HCT116 (cell line): ENCODE measurements around the gene SIGMAR1. TPM values are rescaled to one million over a fixed set of nuclear protein-coding genes. Genes with fewer than 3 reads are reported as not detected.

Experiments used
- ATAC-seq: fragments of 200-7000 bp; cut with Tn5 transposase; 2 replicates; pipeline ENCODE4 v1.9.1; 2020; ENCODE audit warnings: mild to moderate bottlenecking, moderate library complexity
- BruUV-seq: library from RNA; stranded (reverse); fragments of 400-500 nt; replicated peaks from 2 replicates; lab custom pipeline; 2021; lab: Mats Ljungman, UMichigan
- CTCF ChIA-PET: fragments of 300-600 bp; sonication (Branson Sonifier 250); formaldehyde crosslinking; loops from one replicate; lab custom pipeline; 2021; ENCODE audit warnings: antibody characterized with exemption; lab: Charles Lee
- POLR2A ChIA-PET: fragments of 300-600, 350-600 bp; sonication (Branson Sonifier 250); formaldehyde crosslinking; loops from one replicate; lab custom pipeline; 2021; ENCODE audit warnings: antibody characterized with exemption; lab: Charles Lee
- RAD21 ChIA-PET, 2 experiments: fragments of 300-600 bp; sonication (Branson Sonifier 250); formaldehyde crosslinking; loops; one replicate each; lab custom pipeline; 2023; ENCODE audit warnings: low total read pairs in 2 of 2; ENCODE audit not compliant: uncharacterized antibody in 2 of 2, unreplicated experiment in 2 of 2, low non-redundant PET in 1 of 2; lab: Charles Lee
- DNase-seq: peaks from one replicate; pipeline ENCODE4 v3.0.0-alpha.2; 2010; ENCODE audit warnings: low read depth, low spot score
- H2AFZ ChIP-seq: fragments of 200-600 bp; shearing (Covaris generic), sonication (generic); 2 replicates; pipeline ENCODE4 v1.6.1; 2017; ENCODE audit warnings: low read depth, mixed run types, mixed read lengths, antibody characterized with exemption, low read length; ENCODE audit not compliant: poor library complexity, severe bottlenecking
- H3K27ac ChIP-seq: 2 replicates; pipeline ENCODE4 v1.5.1; 2012; ENCODE audit warnings: low read depth, low read length
- H3K27me3 ChIP-seq: fragments of 200-600 bp; sonication (generic); 2 replicates; pipeline ENCODE4 v1.6.1; 2016; ENCODE audit warnings: mixed run types, low read length, mixed read lengths; ENCODE audit not compliant: insufficient read depth
- H3K36me3 ChIP-seq, 2 experiments: fragments of 200-500 bp in 1 of 2; fragments of 200-600 bp in 1 of 2; sonication (Bioruptor generic) in 1 of 2; sonication (generic) in 1 of 2; 2 replicates each; pipeline versions ENCODE4 v1.5.1 to v1.6.1; 2014 to 2016; ENCODE audit warnings: low read length in 2 of 2, inconsistent platforms in 1 of 2, mixed read lengths in 1 of 2, mixed run types in 1 of 2; ENCODE audit not compliant: insufficient read depth in 2 of 2, control insufficient read depth in 1 of 2
- H3K4me1 ChIP-seq, 2 experiments: fragments of 200-600 bp in 1 of 2; sonication (generic) in 1 of 2; 2 replicates each; pipeline versions ENCODE4 v1.5.1 to v1.6.1; 2012 to 2017; ENCODE audit warnings: low read length in 2 of 2, inconsistent platforms in 1 of 2, mild to moderate bottlenecking in 1 of 2, mixed read lengths in 1 of 2, mixed run types in 1 of 2, moderate library complexity in 1 of 2; ENCODE audit not compliant: insufficient read depth in 2 of 2, control insufficient read depth in 1 of 2
- H3K4me2 ChIP-seq: fragments of 200-600 bp; sonication (generic); 2 replicates; pipeline ENCODE4 v1.6.1; 2017; ENCODE audit warnings: mixed run types, low read length, mixed read lengths
- H3K4me3 ChIP-seq, 2 experiments: fragments of 200-600 bp in 1 of 2; sonication (generic) in 1 of 2; replicated peaks in 1 of 2; 2 replicates each; pipeline ENCODE4 v1.5.1; 2011 to 2016; ENCODE audit warnings: low read length in 2 of 2, control low read depth in 1 of 2, low read depth in 1 of 2, mild to moderate bottlenecking in 1 of 2, mixed read lengths in 1 of 2, mixed run types in 1 of 2
- H3K79me2 ChIP-seq: fragments of 200-600 bp; sonication (generic); 2 replicates; pipeline ENCODE4 v1.6.1; 2017; ENCODE audit warnings: mild to moderate bottlenecking, mixed run types, low read length, moderate library complexity, mixed read lengths; ENCODE audit not compliant: insufficient read depth
- H3K9ac ChIP-seq: fragments of 200-600 bp; sonication (generic); 2 replicates; pipeline ENCODE4 v1.6.1; 2016; ENCODE audit warnings: low read length, mixed read lengths
- H3K9me2 ChIP-seq: fragments of 200-600 bp; sonication (generic), shearing (Covaris generic); 2 replicates; pipeline ENCODE4 v1.6.1; 2017; ENCODE audit warnings: mixed run types, mild to moderate bottlenecking, moderate library complexity; ENCODE audit not compliant: insufficient read depth
- H3K9me3 ChIP-seq, 2 experiments: fragments of 200-500 bp in 1 of 2; fragments of 200-600 bp in 1 of 2; sonication (Bioruptor generic) in 1 of 2; sonication (generic) in 1 of 2; 2 replicates each; pipeline ENCODE4 v1.6.1; 2014 to 2017; ENCODE audit warnings: low read length in 2 of 2, mixed read lengths in 2 of 2, inconsistent platforms in 1 of 2, low read depth in 1 of 2, mild to moderate bottlenecking in 1 of 2, mixed run types in 1 of 2, moderate library complexity in 1 of 2; ENCODE audit not compliant: control insufficient read depth in 1 of 2, insufficient read depth in 1 of 2
- H4K20me1 ChIP-seq: fragments of 200-600 bp; sonication (generic), shearing (Covaris generic); 2 replicates; pipeline ENCODE4 v1.6.1; 2017; ENCODE audit warnings: mixed run types, mild to moderate bottlenecking, moderate library complexity; ENCODE audit not compliant: insufficient read depth
- CEBPB ChIP-seq: IDR thresholded peaks from 2 replicates; pipeline ENCODE4 v1.6.1; 2012; ENCODE audit warnings: low read depth
- ELF1 ChIP-seq: IDR thresholded peaks from 2 replicates; pipeline ENCODE4 v1.6.1; 2012; ENCODE audit warnings: low read depth, borderline replicate concordance
- EZH2 ChIP-seq: fragments of 200-600 bp; sonication (generic); IDR thresholded peaks from 2 replicates; pipeline ENCODE4 v1.6.1; 2017; ENCODE audit warnings: antibody characterized with exemption, mixed run types
- EZH2phosphoT487 ChIP-seq: fragments of 200-600 bp; IDR thresholded peaks from 2 replicates; pipeline ENCODE4 v1.6.1; 2018; ENCODE audit warnings: antibody characterized with exemption, borderline replicate concordance
- JUND ChIP-seq: IDR thresholded peaks from 2 replicates; pipeline ENCODE4 v1.6.1; 2012
- POLR2A ChIP-seq: IDR thresholded peaks from 2 replicates; pipeline ENCODE4 v1.7.0; 2011; ENCODE audit warnings: borderline replicate concordance; ENCODE audit not compliant: insufficient read depth, insufficient read length; ENCODE audit errors: extremely low read depth
- RAD21 ChIP-seq: IDR thresholded peaks from 2 replicates; pipeline ENCODE4 v1.6.1; 2012; ENCODE audit warnings: low read depth, mild to moderate bottlenecking
- SIN3A ChIP-seq: IDR thresholded peaks from 2 replicates; pipeline ENCODE4 v1.6.1; 2012; ENCODE audit warnings: low read depth
- SRF ChIP-seq: IDR thresholded peaks from 2 replicates; pipeline ENCODE4 v1.6.1; 2012; ENCODE audit warnings: low read depth
- YY1 ChIP-seq: IDR thresholded peaks from 2 replicates; pipeline ENCODE4 v1.6.1; 2011; ENCODE audit warnings: low read length, low read depth, moderate library complexity, mild to moderate bottlenecking; ENCODE audit not compliant: insufficient replicate concordance; ENCODE audit errors: extremely low read depth
- ZFX ChIP-seq: fragments of 450-650 bp; IDR thresholded peaks from 2 replicates; pipeline ENCODE4 v1.6.1; 2017
- ZNF274 ChIP-seq: fragments of 200-500 bp; sonication (Bioruptor generic); IDR thresholded peaks from 2 replicates; pipeline ENCODE4 v1.6.1; 2014; ENCODE audit warnings: mild to moderate bottlenecking, low read depth, low read length, inconsistent platforms
- intact Hi-C: fragments of 100-400 bp; cut with micrococcal nuclease; formaldehyde crosslinking; loops from 2 replicates; pipeline ENCODE4 v1.10.0; 2022
- total RNA-seq: library from RNA; stranded (reverse); gene quantifications from one replicate; pipeline ENCODE4 v1.2.1, GENCODE V29; 2021; ENCODE audit not compliant: unreplicated experiment
- TF ChIP-seq, protein P1 (sequence below): IDR thresholded peaks from 2 replicates; pipeline ENCODE4 v1.6.1; 2011; ENCODE audit warnings: mild to moderate bottlenecking, low read length, moderate library complexity; ENCODE audit not compliant: insufficient replicate concordance; ENCODE audit errors: extremely low read depth

Gene SIGMAR1
- total RNA-seq, 1 experiment from 2014 or later = 109 TPM

DNA sequence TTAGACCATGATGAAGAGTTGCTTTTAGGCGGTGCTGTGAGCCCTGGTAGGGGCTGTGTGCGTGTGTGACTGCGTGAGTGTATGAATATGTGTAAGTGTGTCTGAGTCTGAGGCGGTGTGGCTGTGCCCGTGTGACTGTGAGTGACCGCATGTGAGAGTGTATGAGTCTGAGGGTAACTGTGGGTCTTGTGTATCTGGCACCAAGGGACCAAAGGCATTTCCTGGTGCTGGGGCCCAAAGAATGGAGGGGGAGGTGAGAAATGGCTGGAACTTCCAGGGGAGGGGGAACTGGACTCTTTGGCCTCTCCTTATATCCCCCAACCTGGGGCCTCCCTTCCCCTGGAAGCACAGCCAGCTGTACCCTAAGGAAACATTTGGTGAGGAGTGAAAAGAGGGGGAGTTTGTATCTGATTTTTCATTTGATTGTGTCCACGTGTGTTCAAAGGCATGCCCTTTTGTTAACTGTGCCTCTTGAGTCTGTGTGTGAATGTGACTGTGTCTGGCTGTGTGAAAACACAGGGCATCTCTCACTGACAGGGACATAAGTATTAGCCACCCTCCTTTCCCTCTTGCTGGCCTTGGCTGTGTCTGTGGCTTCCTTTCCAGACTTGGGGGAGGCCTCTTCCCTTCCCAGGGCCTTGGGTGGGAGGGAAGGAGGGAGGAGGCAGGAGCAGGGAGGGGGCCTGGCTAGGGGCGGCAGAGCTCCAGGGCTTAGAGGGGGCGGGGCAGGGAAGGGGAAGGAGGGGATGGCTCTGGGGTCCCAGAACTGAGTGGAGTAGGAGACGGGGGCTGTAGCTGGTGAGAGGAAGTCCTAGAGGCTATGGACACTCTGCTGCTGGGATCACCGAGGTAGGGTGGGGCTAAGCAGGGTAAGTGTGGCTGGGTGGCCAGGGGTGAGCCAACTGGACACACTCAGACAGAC, 15.8 kb upstream of the SIGMAR1 start:
- ChIA-PET RAD21 (no interaction called here), CTCF (no interaction called here), POLR2A (interaction anchor here (0.6 kb wide), 1 partner anchor 16 kb away, joined by 3 read pairs; the partner anchor contains the start of gene SIGMAR1)
- peak overlapping the region; percentile 83; the same call in 1 of the 2 replicates for H3K4me2 ChIP-seq
- intact Hi-C loops = no loop called here
- ATAC-seq = no peak
- H4K20me1 ChIP-seq = no peaks in the 10 kb centered on the region
- TF ChIP-seq YY1 = no peak
- TF ChIP-seq EZH2phosphoT487 = no peak
- no peak for TF ChIP-seq ELF1
- no peak for TF ChIP-seq CEBPB
- TF ChIP-seq JUND = no peak
- no peak for TF ChIP-seq RAD21
- no peak overlapping the region for H3K4me3 ChIP-seq
- no peak overlapping the region for H3K27ac ChIP-seq
- no peaks in the 10 kb centered on the region for H3K9me3 ChIP-seq
- no peak overlapping the region for H2AFZ ChIP-seq
- BruUV-seq = no TSS peak
- H3K79me2 ChIP-seq = no peaks in the 10 kb centered on the region
- H3K9ac ChIP-seq = no peak overlapping the region
- no peak for DNase-seq
- H3K27me3 ChIP-seq = no peaks in the 10 kb centered on the region
- H3K9me2 ChIP-seq = no peaks in the 10 kb centered on the region
- peaks cover 0 to 6% of the 10 kb centered on the region in 2 experiments; a peak in 1 of 4 replicates for H3K36me3 ChIP-seq
- peaks cover 13 to 29% of the 10 kb centered on the region in 2 experiments for H3K4me1 ChIP-seq

DNA sequence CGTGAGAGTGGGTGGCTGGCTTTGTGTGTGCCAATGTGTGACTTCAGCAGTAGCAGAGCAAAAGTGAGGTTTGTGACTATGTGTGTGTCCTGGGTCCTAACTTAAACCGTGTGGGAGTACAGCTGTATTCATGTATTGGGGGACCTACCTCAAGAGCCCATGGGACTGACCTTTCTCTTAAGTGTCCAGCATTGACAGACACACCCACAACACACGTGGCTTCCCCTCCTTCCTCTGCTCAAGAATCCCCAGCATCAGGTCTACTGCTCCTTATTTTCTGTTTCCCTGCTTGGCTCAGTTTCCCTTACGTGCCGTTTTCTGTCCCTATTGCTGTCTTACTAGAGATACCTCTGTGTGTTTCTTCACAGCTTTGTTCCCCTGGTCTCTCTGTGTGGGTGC, 15.0 kb upstream of the SIGMAR1 start:
- no peak overlapping the region for H2AFZ ChIP-seq
- H3K27ac ChIP-seq = peak overlapping the region; percentile 50
- H4K20me1 ChIP-seq = no peaks in the 10 kb centered on the region
- no peak for DNase-seq
- 0 out of 2 replicates have a peak, but pooled peaks have one; percentile 1 for ATAC-seq
- intact Hi-C loops = no loop called here
- ChIA-PET POLR2A (interaction anchor here (1.3 to 1.5 kb wide), 2 partner anchors 12 to 15 kb away, joined by 5 to 8 read pairs; partner anchors contain the start of gene SIGMAR1), CTCF (no interaction called here), RAD21 (no interaction called here)
- H3K9me2 ChIP-seq = no peaks in the 10 kb centered on the region
- no TSS peak for BruUV-seq
- peak overlapping the region; percentile 83 for H3K4me2 ChIP-seq
- H3K9ac ChIP-seq = peak overlapping the region; percentile 58
- H3K9me3 ChIP-seq = no peaks in the 10 kb centered on the region
- H3K79me2 ChIP-seq = no peaks in the 10 kb centered on the region
- H3K4me1 ChIP-seq = peaks cover 15 to 34% of the 10 kb centered on the region in 2 experiments
- H3K27me3 ChIP-seq = no peaks in the 10 kb centered on the region
- H3K4me3 ChIP-seq = peak overlapping the region; percentile 58 to 61
- H3K36me3 ChIP-seq = peaks cover 0 to 6% of the 10 kb centered on the region in 2 experiments; a peak in 1 of 4 replicates
- TF ChIP-seq ZFX = no peak
- TF ChIP-seq SRF = no peak
- TF ChIP-seq, protein P1, sequence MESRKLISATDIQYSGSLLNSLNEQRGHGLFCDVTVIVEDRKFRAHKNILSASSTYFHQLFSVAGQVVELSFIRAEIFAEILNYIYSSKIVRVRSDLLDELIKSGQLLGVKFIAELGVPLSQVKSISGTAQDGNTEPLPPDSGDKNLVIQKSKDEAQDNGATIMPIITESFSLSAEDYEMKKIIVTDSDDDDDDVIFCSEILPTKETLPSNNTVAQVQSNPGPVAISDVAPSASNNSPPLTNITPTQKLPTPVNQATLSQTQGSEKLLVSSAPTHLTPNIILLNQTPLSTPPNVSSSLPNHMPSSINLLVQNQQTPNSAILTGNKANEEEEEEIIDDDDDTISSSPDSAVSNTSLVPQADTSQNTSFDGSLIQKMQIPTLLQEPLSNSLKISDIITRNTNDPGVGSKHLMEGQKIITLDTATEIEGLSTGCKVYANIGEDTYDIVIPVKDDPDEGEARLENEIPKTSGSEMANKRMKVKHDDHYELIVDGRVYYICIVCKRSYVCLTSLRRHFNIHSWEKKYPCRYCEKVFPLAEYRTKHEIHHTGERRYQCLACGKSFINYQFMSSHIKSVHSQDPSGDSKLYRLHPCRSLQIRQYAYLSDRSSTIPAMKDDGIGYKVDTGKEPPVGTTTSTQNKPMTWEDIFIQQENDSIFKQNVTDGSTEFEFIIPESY = no peak
- no peak for TF ChIP-seq EZH2
- no peak for TF ChIP-seq ZNF274
- TF ChIP-seq SIN3A = no peak
- TF ChIP-seq YY1 = no peak
- no peak for TF ChIP-seq POLR2A
- TF ChIP-seq EZH2phosphoT487 = no peak
